C4-2B (cell line): Measurements from ENCODE around the gene DNAH6.

Experiments
- H3K27ac ChIP-seq: fragments of 450-650 bp; 2 replicates; pipeline ENCODE4 v1.5.1; 2017
- CTCF ChIP-seq: fragments of 450-650 bp; conservative IDR thresholded peaks from 2 replicates; pipeline ENCODE4 v1.5.1; 2017; ENCODE audit warnings: mild to moderate bottlenecking
- ZFX ChIP-seq: fragments of 450-650 bp; IDR thresholded peaks from 2 replicates; pipeline ENCODE4 v1.6.1; 2017

Gene DNAH6

GRCh38 chr2:84827978-84828575 lies 311.8 kb downstream of the DNAH6 start:
- no peak for TF ChIP-seq ZFX
- TF ChIP-seq CTCF = no peak

GRCh38 chr2:84829693-84830092 lies 313.4 kb downstream of the DNAH6 start:
- H3K27ac ChIP-seq = no peak overlapping the region
- TF ChIP-seq ZFX (no peak), CTCF (no peak)

More at GRCh38 chr2:84827978-84828575, 311.8 kb downstream of the DNAH6 start:
- H3K27ac ChIP-seq = no peak overlapping the region

GRCh38 chr2:84830095-84830494 lies 313.8 kb downstream of the DNAH6 start:
- no peak overlapping the region for H3K27ac ChIP-seq
- no peak for TF ChIP-seq ZFX
- no peak for TF ChIP-seq CTCF

- TF ChIP-seq CTCF (no peak), ZFX (no peak)
- H3K27ac ChIP-seq = no peak overlapping the region
These were observed 314.6 kb downstream of the DNAH6 start for GRCh38 chr2:84830758-84831500.

- H3K27ac ChIP-seq = no peak overlapping the region
- TF ChIP-seq ZFX (no peak), CTCF (no peak)
These were observed 316.6 kb downstream of the DNAH6 start for GRCh38 chr2:84832772-84833461.

GRCh38 chr2:84833481-84834150 lies 317.3 kb downstream of the DNAH6 start:
- TF ChIP-seq CTCF (no peak), ZFX (no peak)
- no peak overlapping the region for H3K27ac ChIP-seq
